Stimulated activated CD4-positive, alpha-beta T cell treated with anti-CD3 and anti-CD28 coated beads, TNF-alpha, amount 100 ng/mL, for 24 hours (primary cell): ENCODE results near the gene SIK3.
"Not testable (repeated sequence)": the region's sequence is repeated elsewhere in the genome, so short reads cannot be mapped to it uniquely, and the experiment has no call there.

Source experiments
- DNase-seq, 3 experiments: peaks; one replicate each; pipeline ENCODE4 v3.0.0-alpha.2; 2020; ENCODE audit warnings: low read depth in 3 of 3

Gene SIK3

GRCh38 chr11:117045956-117046355, 52.3 kb downstream of the SIK3 start:
- DNase-seq, result no peak

GRCh38 chr11:117045196-117045595, 53.0 kb downstream of the SIK3 start:
- no peak for DNase-seq

GRCh38 chr11:117044287-117045035, 53.8 kb downstream of the SIK3 start:
- DNase-seq, result no peak

GRCh38 chr11:117042689-117043088, 55.5 kb downstream of the SIK3 start:
- DNase-seq, result no peak

GRCh38 chr11:117039900-117040299, 58.3 kb downstream of the SIK3 start:
- DNase-seq, result no peak

GRCh38 chr11:117039270-117039669, 59.0 kb downstream of the SIK3 start:
- no peak for DNase-seq

GRCh38 chr11:117037975-117038350, 60.3 kb downstream of the SIK3 start:
- no peak for DNase-seq

GRCh38 chr11:117037279-117037974, 60.8 kb downstream of the SIK3 start:
- no peak for DNase-seq

- DNase-seq, result no peak
Measured at GRCh38 chr11:117034901-117035300, 63.3 kb downstream of the SIK3 start.

- no peak for DNase-seq
Measured at GRCh38 chr11:117026593-117027330, 71.5 kb downstream of the SIK3 start.

- not testable (repeated sequence) for DNase-seq
Measured at GRCh38 chr11:117023707-117024106, 74.5 kb downstream of the SIK3 start.

GRCh38 chr11:117023178-117023577, 75.0 kb downstream of the SIK3 start:
- no peak for DNase-seq

- DNase-seq, result no peak
Measured at GRCh38 chr11:117022526-117022925, 75.7 kb downstream of the SIK3 start.

- DNase-seq, result no peak
Measured at GRCh38 chr11:117020869-117021564, 77.2 kb downstream of the SIK3 start.

- DNase-seq, result peak in 1 of 3 experiments; percentile 42
Measured at GRCh38 chr11:117020287-117020686, 77.9 kb downstream of the SIK3 start.

- no peak for DNase-seq
Measured at GRCh38 chr11:117019871-117020270, 78.4 kb downstream of the SIK3 start.

- DNase-seq, result no peak
Measured at GRCh38 chr11:117017456-117017855, 80.8 kb downstream of the SIK3 start.

GRCh38 chr11:117016747-117017146, 81.5 kb downstream of the SIK3 start:
- no peak for DNase-seq

GRCh38 chr11:117016246-117016645, 82.0 kb downstream of the SIK3 start:
- no peak for DNase-seq

- DNase-seq, result no peak
Measured at GRCh38 chr11:117011541-117011898, 86.7 kb downstream of the SIK3 start.

GRCh38 chr11:117010808-117011540, 87.3 kb downstream of the SIK3 start:
- DNase-seq, result no peak
